Natural killer cell (primary cell): ENCODE data around the gene CBARP. TPM values are rescaled to one million over a fixed set of nuclear protein-coding genes. Genes with fewer than 3 reads are reported as not detected.

Experiments
- ATAC-seq, 3 donors: fragments of 150-1000 bp in 2 of 3; fragments of 200-7000 bp in 1 of 3; cut with Tn5 transposase; 1 replicate in 1 of 3; 2 replicates in 2 of 3; pipeline ENCODE4 v1.10.0; 2021; ENCODE audit warnings: mild to moderate bottlenecking in 2 of 3, moderate library complexity in 2 of 3
- DNase-seq, 2 donors: peaks; one replicate each; pipeline versions ENCODE4 v3.0.0 to v3.0.0-alpha.2; 2013 to 2021; ENCODE audit warnings: mixed read lengths in 1 of 2
- H3K27ac ChIP-seq: one replicate; pipeline ENCODE4 v1.5.1; 2013; ENCODE audit warnings: mild to moderate bottlenecking, low read length
- H3K27me3 ChIP-seq: one replicate; pipeline ENCODE4 v1.6.1; 2013; ENCODE audit warnings: low read length; ENCODE audit not compliant: control insufficient read depth, insufficient read depth
- H3K36me3 ChIP-seq: one replicate; pipeline ENCODE4 v1.6.1; 2013; ENCODE audit warnings: low read length; ENCODE audit not compliant: control insufficient read depth, insufficient read depth
- H3K4me1 ChIP-seq: one replicate; pipeline ENCODE4 v1.6.1; 2013; ENCODE audit warnings: low read length; ENCODE audit not compliant: control insufficient read depth, insufficient read depth
- H3K4me3 ChIP-seq: one replicate; pipeline ENCODE4 v1.5.1; 2013; ENCODE audit warnings: low read length
- H3K9me3 ChIP-seq: one replicate; pipeline ENCODE4 v1.6.1; 2013; ENCODE audit warnings: low read length; ENCODE audit not compliant: control insufficient read depth, insufficient read depth
- H3K27ac Mint-ChIP-seq, 2 donors: one replicate each; pipeline ENCODE4 v1.8.0; 2022; ENCODE audit warnings: mild to moderate bottlenecking in 2 of 2, mixed read lengths in 2 of 2, moderate library complexity in 1 of 2
- H3K27me3 Mint-ChIP-seq, 2 donors: one replicate each; pipeline ENCODE4 v1.8.0; 2022; ENCODE audit warnings: low read depth in 2 of 2, mixed read lengths in 2 of 2
- H3K36me3 Mint-ChIP-seq: one replicate; pipeline ENCODE4 v1.8.0; 2022; ENCODE audit warnings: mixed read lengths
- H3K4me1 Mint-ChIP-seq, 2 donors: one replicate each; pipeline ENCODE4 v1.8.0; 2022; ENCODE audit warnings: mixed read lengths in 2 of 2
- H3K4me3 Mint-ChIP-seq: one replicate; pipeline ENCODE4 v1.8.0; 2022; ENCODE audit warnings: mild to moderate bottlenecking, moderate library complexity, mixed read lengths
- H3K9me3 Mint-ChIP-seq, 2 donors: one replicate each; pipeline ENCODE4 v1.8.0; 2022; ENCODE audit warnings: mixed read lengths in 2 of 2
- WGBS: methylation state at CpG from one replicate; pipeline ENCODE4 v1.1.7; 2013; ENCODE audit warnings: missing lambda C conversion rate; ENCODE audit not compliant: insufficient coverage; 5-methylcytosine and 5-hydroxymethylcytosine counted together
- intact Hi-C: fragments of 100-400 bp; cut with micrococcal nuclease; formaldehyde crosslinking; loops from one replicate; pipeline ENCODE4 v1.14.2; 2022
- total RNA-seq, 4 donors: library from RNA; stranded (reverse); fragments of 120-200 nt in 1 of 4; gene quantifications; one replicate each; pipeline versions ENCODE4 v1.2.3 to v1.2.4, GENCODE V29; 2013 to 2022
- TF ChIP-seq, protein P1 (sequence below): fragments of 200-600 bp; IDR thresholded peaks from one replicate; pipeline ENCODE4 v1.8.0; 2022; ENCODE audit warnings: antibody characterized with exemption

The CBARP gene
- total RNA-seq, 3 donors from 2014 or later (not counting 1 experiment from before 2014, with no cell fraction given) = 0.14 to 0.41 TPM; not detected in 1

GRCh38 chr19:1229056-1229923 lies 8.5 kb downstream of the CBARP start:
- intact Hi-C loops = no loop called here
- TF ChIP-seq, protein P1, sequence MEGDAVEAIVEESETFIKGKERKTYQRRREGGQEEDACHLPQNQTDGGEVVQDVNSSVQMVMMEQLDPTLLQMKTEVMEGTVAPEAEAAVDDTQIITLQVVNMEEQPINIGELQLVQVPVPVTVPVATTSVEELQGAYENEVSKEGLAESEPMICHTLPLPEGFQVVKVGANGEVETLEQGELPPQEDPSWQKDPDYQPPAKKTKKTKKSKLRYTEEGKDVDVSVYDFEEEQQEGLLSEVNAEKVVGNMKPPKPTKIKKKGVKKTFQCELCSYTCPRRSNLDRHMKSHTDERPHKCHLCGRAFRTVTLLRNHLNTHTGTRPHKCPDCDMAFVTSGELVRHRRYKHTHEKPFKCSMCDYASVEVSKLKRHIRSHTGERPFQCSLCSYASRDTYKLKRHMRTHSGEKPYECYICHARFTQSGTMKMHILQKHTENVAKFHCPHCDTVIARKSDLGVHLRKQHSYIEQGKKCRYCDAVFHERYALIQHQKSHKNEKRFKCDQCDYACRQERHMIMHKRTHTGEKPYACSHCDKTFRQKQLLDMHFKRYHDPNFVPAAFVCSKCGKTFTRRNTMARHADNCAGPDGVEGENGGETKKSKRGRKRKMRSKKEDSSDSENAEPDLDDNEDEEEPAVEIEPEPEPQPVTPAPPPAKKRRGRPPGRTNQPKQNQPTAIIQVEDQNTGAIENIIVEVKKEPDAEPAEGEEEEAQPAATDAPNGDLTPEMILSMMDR = no peak
- DNase-seq (no peak), ATAC-seq (no peak)
- Mint-ChIP-seq H3K27me3 (no peaks in the 10 kb centered on the region), H3K4me3 (no peak overlapping the region), H3K36me3 (no peaks in the 10 kb centered on the region), H3K4me1 (no peaks in the 10 kb centered on the region), H3K9me3 (no peaks in the 10 kb centered on the region), H3K27ac (no peak overlapping the region)
- H3K27ac ChIP-seq = no peak overlapping the region
- no peaks in the 10 kb centered on the region for H3K4me1 ChIP-seq
- H3K4me3 ChIP-seq = no peak overlapping the region
- 98% methylated on average over 158 of the region's 158 CpGs for WGBS
- no peaks in the 10 kb centered on the region for H3K9me3 ChIP-seq
- H3K36me3 ChIP-seq = peaks cover 16% of the 10 kb centered on the region
- H3K27me3 ChIP-seq = no peaks in the 10 kb centered on the region

DNA sequence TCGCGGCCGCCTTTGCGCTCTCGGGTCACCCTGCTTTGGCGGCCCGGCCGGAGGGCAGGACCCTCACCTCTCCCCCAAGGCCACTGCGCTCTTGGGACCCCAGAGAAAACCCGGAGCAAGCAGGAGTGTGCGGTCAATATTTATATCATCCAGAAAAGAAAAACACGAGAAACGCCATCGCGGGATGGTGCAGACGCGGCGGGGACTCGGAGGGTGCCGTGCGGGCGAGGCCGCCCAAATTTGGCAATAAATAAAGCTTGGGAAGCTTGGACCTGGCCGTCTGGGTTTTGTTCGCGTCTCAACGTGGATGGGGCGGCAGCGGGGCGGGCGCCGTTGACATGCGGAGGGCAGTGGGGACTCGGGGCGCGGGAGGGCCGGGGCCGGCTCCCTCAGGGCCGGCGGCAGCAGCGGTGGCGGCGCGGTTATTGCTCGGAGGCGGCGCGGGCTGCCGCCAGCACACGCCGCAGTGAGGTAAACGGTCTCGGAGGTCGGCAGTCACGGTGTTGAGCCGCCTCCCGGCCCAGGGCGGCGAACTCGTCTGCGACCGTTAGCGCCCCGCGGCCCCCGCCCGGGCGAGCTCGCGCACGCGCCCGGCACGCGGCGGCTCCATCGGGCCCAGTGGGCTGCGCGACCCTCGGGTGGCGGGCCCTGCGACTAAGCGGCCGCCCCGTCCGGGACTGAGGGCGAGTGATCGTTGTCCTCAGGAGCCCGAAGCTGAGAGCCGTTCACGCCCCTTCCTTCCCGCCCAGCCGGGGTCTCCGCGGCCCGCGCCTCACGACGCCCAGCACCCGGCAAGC lies 9.4 kb downstream of the CBARP start:
- no peak for DNase-seq
- no peaks in the 10 kb centered on the region for H3K9me3 ChIP-seq
- H3K4me3 ChIP-seq = no peak overlapping the region
- Mint-ChIP-seq H3K9me3 (no peaks in the 10 kb centered on the region), H3K27ac (no peak overlapping the region), H3K27me3 (no peaks in the 10 kb centered on the region), H3K36me3 (no peaks in the 10 kb centered on the region), H3K4me3 (no peak overlapping the region), H3K4me1 (no peaks in the 10 kb centered on the region)
- WGBS = 98% methylated on average over 100 of the region's 100 CpGs
- intact Hi-C loops = no loop called here
- no peak overlapping the region for H3K27ac ChIP-seq
- H3K27me3 ChIP-seq = no peaks in the 10 kb centered on the region
- TF ChIP-seq, protein P1 = no peak
- no peak for ATAC-seq
- H3K4me1 ChIP-seq = no peaks in the 10 kb centered on the region
- H3K36me3 ChIP-seq = peaks cover 25% of the 10 kb centered on the region

- TF ChIP-seq, protein P1 = no peak
- Mint-ChIP-seq H3K4me3 (no peak overlapping the region), H3K27ac (no peak overlapping the region), H3K27me3 (no peaks in the 10 kb centered on the region), H3K4me1 (no peaks in the 10 kb centered on the region), H3K36me3 (no peaks in the 10 kb centered on the region), H3K9me3 (no peaks in the 10 kb centered on the region)
- intact Hi-C loops = no loop called here
- 95% methylated on average over 52 of the region's 56 CpGs for WGBS
- Histone ChIP-seq H3K27ac (no peak overlapping the region), H3K36me3 (peaks cover 32% of the 10 kb centered on the region), H3K4me1 (no peaks in the 10 kb centered on the region), H3K9me3 (no peaks in the 10 kb centered on the region), H3K4me3 (no peak overlapping the region), H3K27me3 (no peaks in the 10 kb centered on the region)
- ATAC-seq (no peak), DNase-seq (no peak)
Observed at GRCh38 chr19:1227304-1228054, 10.3 kb downstream of the CBARP start.
